ENCODE results near the gene SEMA7A. TPM values are rescaled to one million over a fixed set of nuclear protein-coding genes. Genes with fewer than 3 reads are reported as not detected.

SEMA7A gene
- total and polyA plus RNA-seq, 9 of the 15 experiments (the other 6 are each of a cell fraction or from before 2014, with no cell fraction given), result 0.04 to 8.2 (median 5.4) TPM; not detected in 1

- no peak for TF ChIP-seq ZNF609 (CRISPR knock-in tag; IDR thresholded peaks at IDR 0.05; ENCODE audit: borderline replicate concordance)
- TF ChIP-seq MED1 (CRISPR knock-in tag; IDR thresholded peaks at IDR 0.05; ENCODE audit: borderline replicate concordance), result no peak
- no peak for TF ChIP-seq ZC3H11A (IDR thresholded peaks at IDR 0.05; ENCODE audit: low read depth, low read length)
- TF ChIP-seq OTX1 (CRISPR knock-in tag; IDR thresholded peaks at IDR 0.05), result no peak
- no peak for TF ChIP-seq FOXP1 (CRISPR knock-in tag; IDR thresholded peaks at IDR 0.05)
- TF ChIP-seq ZFP36 (IDR thresholded peaks at IDR 0.05; ENCODE audit: low read depth, low read length, partially characterized antibody), result no peak
- TF ChIP-seq XRCC5 (IDR thresholded peaks at IDR 0.05; ENCODE audit: low read depth, low read length), result no peak
- no peak for TF ChIP-seq RERE (CRISPR knock-in tag; IDR thresholded peaks at IDR 0.05; ENCODE audit: borderline replicate concordance)
- no peak for TF ChIP-seq SRSF9 (IDR thresholded peaks at IDR 0.05; ENCODE audit: borderline replicate concordance, low read depth, low read length)
- TF ChIP-seq, protein P1, sequence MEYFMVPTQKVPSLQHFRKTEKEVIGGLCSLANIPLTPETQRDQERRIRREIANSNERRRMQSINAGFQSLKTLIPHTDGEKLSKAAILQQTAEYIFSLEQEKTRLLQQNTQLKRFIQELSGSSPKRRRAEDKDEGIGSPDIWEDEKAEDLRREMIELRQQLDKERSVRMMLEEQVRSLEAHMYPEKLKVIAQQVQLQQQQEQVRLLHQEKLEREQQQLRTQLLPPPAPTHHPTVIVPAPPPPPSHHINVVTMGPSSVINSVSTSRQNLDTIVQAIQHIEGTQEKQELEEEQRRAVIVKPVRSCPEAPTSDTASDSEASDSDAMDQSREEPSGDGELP (CRISPR knock-in tag; IDR thresholded peaks at IDR 0.05; ENCODE audit: borderline replicate concordance), result no peak
- no peak for TF ChIP-seq HOMEZ (CRISPR knock-in tag; IDR thresholded peaks at IDR 0.05)
- no peak for TF ChIP-seq ASH1L (IDR thresholded peaks at IDR 0.05; ENCODE audit: borderline replicate concordance, low read depth, partially characterized antibody)
- no peak for TF ChIP-seq NBN (IDR thresholded peaks at IDR 0.05; ENCODE audit: low read depth)
- TF ChIP-seq ZNF507 (tag; conservative IDR thresholded peaks at IDR 0.05), result no peak
These were observed at the start of gene SEMA7A (continued) for GRCh38 chr15:74433592-74434262.

Measured in K562 (cell line).